Epidermal melanocyte (primary cell): Measurements from ENCODE around the gene HEYL.
A peak's percentile ranks its signal among the peaks of the same experiment; 100 is the strongest.
"Not testable (repeated sequence)": the region's sequence is repeated elsewhere in the genome, so short reads cannot be mapped to it uniquely, and the experiment has no call there.

Experiments used
- DNase-seq: peaks from one replicate; pipeline ENCODE4 v3.0.0; 2011; ENCODE audit warnings: low spot score; ENCODE audit not compliant: insufficient read length

HEYL gene

DNA sequence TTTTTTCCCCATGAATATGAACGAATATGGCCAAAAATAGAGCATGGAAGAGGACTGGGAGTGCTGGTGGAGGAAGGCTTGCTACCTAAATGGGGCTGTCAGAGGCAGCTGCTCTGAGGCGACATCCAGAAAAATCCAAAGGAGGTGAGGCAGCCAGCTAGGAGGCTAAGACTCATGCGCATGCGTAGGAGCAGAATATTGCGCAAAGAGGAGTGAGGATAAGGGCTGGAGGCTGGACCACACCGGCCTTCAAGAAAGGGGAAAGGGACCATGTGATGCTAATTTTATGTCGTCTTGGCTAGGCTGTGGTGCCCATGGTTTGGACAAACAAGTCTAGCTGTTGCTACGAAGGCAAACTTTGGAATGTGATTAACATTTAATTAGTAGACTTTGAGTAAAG, 30.5 kb downstream of the HEYL start:
- no peak for DNase-seq

DNA sequence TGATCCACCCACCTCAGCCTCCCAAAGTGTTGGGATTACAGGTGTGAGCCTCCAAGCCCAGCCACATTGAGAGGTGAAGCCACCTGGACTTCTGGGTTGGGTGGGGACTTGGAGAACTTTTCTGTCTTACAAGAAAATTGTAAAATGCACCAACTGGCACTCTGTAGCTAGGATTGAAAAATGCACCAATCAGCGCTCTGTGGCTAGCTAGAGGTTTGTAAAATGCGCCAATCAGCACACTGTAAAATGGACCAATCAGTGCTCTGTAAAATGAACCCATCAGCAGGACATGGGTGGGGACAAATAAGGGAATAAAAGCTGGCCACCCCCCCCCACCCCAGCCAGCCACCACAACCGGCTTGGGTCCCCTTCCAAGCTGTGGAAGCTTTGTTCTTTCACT, 35.8 kb downstream of the HEYL start:
- DNase-seq, result not testable (repeated sequence)

DNA sequence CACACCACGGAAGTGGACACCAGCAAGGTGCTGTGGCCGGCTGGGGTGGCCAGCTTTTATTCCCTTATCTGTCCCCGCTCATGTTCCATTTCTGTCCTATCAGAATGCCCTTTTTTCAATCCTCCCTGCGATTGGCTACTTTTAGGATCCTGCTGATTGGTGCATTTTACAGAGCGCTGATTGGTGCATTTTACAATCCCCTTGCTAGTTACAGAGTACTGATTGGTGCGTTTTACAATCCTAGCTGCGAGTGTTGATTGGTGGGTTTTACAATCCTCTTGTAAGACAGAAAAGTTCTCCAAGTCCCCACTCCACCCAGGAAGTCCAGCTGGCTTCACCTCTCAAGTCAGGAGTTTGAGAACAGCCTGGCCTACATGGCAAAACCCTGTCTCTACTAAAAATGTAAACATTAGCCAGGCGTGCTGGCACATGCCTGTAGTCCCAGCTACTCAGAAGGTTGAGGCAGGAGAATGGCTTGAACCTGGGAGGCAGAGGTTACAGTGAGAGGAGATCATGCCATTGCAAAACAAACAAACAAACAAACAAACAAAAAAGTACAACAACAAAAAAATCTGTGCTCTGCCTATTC, 37.7 kb downstream of the HEYL start:
- not testable (repeated sequence) for DNase-seq

DNA sequence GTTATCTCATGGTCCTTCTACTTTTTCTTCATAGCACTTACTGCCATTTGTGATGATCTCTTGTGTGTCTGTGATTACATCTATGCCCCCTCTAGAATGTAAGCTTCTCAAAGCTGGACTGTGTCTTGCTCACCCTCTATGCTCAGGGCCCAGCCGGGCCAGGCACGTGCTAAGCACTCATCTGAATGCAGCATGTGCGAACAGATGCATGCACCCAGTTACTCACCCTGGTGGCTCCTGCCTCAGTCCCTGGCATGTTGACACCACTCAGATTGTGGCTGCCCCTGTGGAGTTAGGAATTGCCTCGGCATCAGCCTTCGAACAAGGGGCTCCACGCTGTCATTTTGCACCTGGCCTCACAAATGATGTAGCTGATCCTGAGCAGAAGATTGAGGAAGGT, 43.3 kb downstream of the HEYL start:
- DNase-seq, result no peak

DNA sequence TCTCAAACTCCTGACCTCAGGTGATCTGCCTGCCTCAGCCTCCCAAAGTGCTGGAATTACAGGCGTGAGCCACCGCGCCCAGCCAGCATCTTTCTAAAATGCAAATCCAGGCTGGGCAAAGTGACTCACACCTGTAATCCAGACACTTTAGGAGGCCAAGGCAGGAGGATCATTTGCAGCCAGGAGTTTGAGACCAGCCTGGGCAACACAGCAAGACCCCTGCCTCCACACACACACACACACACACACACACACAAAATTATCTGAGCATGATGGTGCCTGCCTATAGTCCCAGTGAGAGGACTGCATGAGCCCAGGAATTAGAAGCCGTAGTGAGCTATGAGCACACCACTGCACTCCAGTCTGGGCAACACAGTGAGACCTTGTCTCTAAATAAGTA, 46.1 kb downstream of the HEYL start:
- no peak for DNase-seq

DNA sequence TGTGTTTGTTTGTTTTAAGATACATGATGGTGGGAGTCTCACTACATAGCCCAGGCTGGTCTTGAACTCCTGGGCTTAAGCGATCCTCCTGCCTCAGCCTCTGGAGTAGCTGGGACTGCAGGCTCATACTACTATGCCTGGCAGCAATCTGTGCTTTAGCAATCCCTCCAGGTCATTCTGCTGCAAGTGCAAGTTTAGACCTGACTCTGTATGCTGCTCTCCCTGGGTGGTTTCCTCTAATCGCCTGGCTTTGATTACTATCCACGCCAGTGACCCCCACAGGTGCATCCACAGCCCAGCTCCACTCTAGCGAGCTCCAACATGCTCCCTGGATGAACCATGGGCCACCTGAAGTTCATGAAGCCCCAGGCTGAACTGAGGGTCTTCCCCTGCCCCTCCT, 47.4 kb downstream of the HEYL start:
- DNase-seq, result no peak

DNA sequence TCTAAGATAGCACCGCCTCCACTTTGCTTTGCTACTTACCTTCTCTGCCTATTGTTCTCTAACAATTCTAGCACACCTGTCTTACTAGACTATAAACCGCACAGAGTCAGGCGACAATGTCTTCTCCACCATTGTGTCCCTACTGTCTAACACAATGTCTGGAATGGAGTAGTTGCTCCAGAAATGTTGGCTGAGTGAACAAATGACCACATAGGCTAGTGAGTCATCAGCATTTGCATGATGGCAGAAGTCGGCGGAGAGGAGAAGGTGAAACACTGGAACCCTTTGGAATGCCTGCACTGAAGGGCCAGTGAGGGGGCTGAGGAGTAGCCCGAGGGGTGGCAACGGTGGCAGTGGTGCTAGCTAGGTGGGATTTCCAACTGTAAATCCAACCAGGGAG, 48.9 kb downstream of the HEYL start:
- no peak for DNase-seq

DNA sequence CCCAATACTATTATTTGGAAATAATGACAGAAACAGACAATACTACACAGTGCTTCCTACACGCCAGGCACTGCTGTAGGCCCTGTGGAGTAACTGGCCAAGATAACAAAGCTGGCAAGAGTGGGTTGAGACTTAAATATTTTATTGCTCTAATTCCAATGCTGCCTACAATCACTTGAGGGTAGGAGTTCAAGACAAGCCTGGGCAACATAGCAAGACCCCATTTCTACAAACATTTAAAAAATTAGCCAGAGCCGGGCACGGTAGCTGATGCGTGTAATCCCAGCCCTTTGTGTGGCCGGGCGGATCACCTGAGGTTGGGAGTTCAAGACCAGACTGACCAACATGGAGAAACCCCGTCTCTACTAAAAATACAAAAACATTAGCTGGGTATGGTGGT, 53.5 kb downstream of the HEYL start:
- DNase-seq, result no peak

DNA sequence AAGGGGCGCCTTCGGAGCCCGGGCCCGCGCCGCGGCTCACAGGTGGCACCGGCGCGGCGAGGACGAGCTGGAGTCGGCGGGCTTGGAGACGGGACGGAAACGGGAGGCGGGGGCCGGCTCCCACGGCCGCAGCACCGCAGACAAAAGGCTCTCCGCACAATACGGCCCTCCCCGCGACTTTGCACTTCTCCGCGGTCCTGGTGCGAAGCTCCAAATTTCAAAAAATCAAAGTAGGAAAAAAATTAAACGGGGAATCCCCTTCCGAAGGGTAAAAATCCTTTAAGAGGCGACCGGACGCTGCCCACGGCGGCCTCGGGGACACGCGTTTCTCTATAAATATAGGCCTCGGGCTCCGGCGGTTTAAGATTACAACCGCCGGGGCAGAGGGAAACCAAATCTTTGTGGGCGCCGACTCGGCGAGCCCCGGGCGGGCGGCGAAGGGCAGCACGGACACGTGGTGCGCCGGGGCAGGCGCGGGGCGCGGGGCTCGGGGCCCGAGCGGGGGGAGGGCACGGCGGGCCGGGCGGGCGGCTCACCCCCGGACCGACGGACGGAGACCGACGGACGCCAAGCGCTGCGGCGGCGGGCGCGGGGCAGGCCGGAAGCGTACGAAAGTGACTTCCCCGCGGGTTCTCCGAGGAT, 63.3 kb downstream of the HEYL start:
- DNase-seq, result peak; percentile 19

DNA sequence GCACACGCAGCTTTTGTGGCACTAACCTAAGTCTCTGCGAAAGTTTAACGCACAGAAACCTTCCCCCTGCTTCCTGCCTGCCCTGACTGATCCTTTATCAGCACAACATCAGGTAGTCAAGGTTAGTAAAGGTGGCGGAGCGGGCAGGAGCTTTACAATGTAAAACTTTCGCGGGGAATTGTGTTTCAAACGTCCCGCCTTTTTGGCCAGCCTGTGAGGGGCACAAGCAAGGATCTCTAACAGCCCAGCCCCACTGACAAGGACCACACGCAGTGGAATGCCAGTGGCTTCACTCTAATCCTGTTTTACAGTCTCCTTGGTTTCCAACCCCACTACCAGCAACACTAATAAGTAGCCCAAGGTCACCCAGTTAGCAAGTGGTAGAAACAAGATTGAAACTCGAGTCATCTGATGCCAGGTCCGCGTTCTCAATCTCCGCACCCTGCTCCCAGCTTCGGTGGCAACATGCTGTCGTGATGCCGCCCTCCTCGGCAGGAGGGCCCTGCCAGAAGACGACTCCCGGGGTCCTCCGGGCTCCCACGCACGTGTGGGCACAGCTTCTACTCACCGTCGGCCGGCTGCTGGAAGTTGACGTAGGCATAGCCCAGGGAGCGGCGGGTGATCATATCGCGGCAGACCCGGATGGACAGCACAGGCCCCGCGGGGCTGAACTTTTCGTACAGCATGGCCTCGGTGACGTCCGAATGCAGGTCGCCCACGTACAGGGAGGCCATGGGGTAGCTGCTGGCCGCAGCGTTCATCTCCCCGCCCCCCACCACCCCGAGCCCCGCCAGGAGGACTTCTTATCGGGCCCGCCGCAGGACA, 64.0 kb downstream of the HEYL start:
- no peak for DNase-seq

DNA sequence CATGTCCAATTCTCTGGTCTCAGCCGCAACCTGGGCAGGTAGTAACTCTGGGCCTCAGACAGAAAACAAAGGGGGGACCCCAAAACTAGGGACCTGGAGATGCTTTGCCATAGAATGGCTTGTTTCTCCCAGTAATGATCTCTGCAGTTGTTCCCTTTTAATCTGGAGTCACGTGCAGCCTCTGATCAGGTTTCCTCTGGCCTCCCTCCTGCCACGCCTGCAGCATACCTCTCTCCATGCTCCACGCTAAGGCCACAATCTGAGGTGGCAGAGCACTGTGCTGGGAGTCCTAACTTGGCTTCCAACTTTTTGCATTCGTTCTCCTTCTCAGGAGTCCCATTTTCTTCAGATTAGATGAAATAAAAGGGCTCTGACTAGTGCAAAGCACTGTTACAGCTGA, 64.8 kb downstream of the HEYL start:
- no peak for DNase-seq
